G401.6 (cell line): ENCODE results near the gene SCAMP4.

Experiments used
- FAIRE-seq: peaks from 2 replicates; lab custom pipeline; 2012; peaks lifted over from hg19 to GRCh38; lab: Jason Lieb, UNC

Gene SCAMP4

DNA sequence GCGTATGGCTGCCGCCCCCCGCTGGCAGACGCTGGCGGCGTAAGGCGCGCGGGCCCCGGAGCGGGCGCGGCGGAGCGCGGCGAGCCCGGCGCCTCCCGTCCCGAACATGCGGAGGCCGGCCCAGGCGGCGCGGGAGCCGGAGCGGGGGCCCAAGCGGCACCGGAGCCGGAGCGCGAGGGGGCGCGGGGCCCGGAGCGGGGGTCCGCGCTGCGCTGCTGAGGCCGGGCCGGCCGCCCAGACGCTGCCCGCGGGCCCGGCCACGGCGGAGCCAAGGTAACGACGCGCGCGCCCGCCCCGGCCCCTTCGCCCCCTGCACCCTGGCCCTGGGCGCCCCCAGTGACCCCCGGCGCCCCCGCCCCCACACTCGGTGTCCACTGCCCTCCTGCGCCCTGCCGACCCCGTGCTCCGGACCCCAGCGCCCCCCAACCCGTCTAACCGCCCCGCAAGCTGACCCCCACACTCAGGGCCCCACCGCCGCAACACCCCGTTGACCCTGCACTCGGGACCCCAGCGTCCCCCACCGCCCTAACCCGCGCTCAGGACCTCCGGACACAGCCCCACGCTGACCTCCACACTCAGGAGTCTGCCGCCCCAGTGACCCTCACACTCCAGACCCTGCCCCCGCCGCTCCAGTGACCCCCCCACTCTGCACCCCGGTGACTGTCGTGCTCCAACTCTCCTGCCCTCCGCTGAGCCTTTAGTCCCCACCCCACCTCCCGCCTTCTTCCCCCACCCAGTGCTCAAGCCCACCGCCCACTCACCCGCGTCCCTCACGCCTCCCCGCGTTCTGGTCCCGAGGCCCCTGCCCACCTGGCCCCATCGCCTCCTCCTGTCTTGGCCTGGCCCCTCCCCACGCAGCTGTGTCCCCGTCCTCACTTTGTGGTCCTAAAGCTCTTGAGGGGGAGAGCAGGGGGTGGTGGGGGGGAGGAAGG lies 36.2 kb downstream of the SCAMP4 start, which contains the start of gene CSNK1G2:
Gene CSNK1G2, plus strand, starts transcription at position 27 of the 932 bp plus-strand sequence. CDS start 28,601 bp downstream, outside the sequence.
- FAIRE-seq, result no peak

DNA sequence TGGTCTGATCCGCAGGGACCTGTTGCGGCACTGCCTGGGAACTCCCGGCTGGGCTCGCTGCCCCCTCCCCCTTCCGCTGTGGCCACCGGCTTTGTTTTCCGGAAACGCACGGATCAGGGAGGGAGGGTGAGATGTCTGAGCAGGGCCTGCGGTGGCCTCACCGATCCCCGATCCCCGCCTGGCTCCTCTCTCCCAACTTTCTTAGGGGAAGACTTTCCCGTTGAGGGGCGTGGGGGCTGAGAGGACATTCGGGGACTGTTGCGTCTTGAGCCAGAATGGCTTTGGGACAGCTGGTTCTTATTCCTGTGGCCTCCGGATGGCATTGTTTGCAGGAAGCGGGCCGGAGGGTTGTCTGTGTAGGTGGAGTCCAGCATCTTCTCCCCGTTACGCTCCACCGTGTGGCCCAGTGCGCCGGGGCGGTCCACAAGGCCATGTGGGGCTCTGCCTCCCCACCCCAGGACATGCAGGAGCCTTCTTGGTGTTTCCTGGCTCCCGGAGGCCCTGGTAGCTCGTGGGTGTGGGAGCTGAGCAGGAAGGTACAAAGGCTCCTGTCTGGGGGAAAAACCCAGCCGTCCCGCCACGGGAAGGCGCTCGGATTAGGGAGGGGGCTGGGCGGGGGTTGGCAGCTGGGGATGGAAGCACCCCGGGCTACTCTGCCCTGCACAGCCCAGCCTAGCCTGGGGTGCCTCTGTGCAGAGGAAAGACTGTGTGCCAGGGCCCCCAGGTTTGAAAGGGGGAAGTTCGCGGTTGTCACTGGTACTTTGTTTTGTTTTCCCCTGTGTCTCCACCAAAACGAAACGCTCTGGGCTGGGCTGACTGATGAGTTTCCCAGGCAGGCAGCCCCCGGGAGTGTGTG lies 37.1 kb downstream of the SCAMP4 start:
- no peak for FAIRE-seq

DNA sequence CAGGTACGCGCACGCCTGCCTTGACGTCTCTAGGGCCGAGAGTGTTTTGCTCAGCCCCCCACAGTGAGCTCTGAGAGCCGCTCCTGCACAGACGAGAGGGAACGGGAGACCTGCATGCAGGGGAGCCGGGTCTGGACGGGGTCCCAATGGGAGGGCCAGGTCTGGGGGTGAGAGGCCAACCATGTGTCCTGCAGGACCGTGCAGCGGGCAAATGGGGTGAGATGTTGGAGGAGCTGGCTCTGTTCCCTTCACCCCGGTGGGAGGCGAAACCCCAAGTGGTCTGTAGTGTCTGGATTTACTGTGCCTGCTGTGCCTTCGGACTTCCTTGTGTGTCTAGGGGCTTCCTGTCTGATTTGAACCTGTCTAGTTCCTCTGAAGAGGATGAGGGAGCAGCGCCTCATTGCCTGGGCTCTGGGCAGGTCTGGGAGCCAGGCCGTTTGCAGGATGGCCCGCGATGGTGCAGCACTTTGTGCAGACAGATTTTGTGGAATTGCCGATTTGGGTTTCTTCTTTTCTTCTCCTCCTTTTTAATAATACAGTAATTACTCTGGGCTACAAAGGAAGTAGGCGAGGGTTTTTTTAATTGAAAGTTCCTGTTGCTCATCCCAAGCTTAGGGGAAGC lies 37.8 kb downstream of the SCAMP4 start:
- FAIRE-seq, result no peak

DNA sequence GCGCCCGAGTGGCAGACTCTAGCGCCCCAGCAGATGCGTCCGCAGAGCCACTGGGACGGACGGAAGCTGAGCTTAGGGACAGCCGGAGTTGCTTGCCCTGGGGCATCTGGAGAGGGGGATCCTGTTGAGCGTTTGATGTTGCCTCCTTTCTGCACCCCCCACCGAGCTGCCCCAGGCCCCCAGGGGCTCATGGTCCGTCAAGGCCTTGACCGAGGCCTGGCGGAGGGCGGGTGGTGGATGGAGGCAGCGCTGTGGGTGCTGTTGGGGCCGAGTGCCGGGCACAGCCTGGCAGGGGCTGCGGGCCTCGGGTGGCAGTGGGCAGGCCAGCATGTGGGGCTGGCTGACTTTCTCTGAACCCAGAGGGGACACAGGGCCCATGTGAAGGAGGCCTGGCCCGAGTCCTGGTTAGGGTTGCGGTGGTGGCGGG lies 38.5 kb downstream of the SCAMP4 start:
- no peak for FAIRE-seq

DNA sequence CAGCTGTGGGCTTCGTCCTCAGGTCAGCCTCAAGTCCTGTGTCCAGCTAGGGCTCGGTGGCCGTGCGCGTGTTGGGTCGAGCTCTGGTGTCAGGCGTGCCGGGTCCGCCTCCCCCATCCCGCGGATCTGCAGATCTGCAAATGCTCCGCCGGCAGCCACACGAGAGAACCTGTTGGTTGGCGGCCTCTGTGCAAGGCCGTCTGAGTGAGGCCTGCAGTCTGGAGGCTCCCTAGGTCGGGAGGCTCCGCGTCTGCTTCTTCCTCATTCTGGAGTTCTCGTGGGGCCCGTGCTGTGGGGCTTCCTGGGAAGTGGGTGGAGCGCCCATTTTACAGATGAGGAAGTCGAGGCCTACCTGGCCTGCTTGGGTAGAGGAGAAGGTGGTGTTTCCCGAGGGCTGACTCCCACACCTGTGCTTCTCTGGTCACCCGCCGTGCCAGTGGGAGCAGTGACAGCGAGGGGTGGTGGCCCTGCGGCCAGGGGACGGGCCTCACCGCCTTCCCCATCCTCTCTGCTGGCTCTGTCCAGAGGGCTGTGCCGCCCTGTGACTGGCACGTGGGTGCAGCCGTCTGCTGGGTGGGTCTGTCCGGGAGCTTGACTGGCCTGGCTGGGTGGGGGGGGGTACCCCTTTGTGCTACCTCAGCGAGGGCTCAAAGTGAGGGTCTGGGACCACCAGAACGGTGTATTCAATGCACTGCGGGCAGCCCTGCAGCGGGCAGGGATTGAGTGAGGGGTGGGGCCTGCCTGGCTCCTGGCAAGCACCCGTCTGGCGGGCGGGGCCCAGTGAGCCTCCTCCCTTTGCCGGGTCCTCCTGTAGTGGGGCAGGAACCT lies 39.1 kb downstream of the SCAMP4 start:
- FAIRE-seq, result no peak

DNA sequence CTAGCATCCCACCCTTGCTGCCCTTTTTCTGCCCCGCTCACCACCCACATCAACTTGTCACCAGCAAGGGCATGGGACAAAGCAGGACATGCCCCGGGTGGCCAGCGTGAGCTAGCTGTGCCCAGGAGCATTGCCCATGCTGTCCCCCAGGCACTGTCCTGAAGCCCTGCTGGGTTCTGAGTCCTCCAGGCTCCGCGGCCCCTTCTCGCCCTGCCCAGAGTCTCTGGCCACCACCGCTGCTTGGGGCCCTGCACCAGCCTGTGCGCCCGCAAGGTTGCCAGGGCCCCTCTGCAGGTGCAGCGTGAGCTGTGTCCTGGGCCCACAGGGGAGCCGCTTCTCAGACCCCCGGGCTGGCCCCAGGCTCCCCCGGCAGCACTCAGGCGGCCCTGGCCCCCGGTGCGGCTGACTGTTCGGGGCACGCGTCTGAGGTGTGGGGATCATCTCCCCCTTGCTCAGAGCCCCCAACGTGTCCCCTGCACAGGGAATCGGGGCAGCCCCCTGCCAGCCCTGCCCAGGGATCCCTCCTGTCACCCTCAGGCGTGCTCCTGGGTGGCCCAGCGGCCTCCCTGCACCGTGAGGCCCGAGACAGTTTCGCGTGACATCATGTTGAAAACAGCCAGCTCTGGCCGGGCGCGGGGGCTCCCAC lies 39.8 kb downstream of the SCAMP4 start:
- no peak for FAIRE-seq

DNA sequence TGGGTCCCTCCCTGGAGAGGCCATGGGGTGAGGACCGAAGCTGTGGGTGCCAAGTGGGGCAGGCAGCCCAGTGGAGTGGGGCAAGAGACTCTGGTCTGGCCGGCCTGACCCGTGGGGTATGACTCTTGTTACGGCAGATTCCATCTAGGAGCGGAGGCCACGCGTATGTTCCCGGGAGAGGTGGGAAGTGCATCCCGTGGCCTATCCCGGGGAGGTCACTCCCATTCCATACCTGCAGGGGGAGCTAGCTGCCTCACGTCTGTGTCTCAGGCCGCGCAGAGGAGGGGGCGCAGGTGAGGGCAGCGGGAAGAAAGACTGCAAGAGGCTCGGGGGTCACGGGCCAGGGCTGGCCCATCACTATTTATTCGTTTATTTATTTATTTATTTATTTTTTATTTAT lies 40.7 kb downstream of the SCAMP4 start:
- no peak for FAIRE-seq

DNA sequence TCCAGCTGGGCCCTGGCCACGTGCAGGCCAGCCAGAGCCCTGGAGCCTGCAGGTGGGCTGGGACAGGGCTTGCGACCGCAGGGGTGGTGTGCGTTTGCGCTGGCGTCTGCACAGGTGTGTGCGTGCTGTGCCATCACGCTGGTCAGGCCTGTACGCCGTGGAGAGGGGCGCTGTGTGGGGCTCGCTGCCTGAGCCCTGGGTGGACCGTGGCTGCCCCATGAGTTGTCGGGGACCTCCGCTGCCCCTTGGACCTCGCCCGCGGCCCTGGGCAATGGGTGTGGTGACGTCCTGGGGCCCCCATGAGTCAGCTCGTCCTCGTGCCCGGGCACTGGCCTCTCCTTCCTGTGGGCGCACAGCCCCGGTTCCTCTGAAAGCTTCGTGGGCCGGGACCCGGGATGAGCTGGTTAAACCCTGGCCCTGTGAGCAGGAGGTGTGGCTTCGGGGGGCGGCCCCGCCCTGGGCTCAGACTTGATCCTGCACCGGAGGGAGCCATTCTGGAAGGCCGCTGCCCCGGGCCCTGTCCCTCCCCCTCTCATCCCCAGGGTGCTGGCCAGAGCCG lies 42.5 kb downstream of the SCAMP4 start:
- no peak for FAIRE-seq

DNA sequence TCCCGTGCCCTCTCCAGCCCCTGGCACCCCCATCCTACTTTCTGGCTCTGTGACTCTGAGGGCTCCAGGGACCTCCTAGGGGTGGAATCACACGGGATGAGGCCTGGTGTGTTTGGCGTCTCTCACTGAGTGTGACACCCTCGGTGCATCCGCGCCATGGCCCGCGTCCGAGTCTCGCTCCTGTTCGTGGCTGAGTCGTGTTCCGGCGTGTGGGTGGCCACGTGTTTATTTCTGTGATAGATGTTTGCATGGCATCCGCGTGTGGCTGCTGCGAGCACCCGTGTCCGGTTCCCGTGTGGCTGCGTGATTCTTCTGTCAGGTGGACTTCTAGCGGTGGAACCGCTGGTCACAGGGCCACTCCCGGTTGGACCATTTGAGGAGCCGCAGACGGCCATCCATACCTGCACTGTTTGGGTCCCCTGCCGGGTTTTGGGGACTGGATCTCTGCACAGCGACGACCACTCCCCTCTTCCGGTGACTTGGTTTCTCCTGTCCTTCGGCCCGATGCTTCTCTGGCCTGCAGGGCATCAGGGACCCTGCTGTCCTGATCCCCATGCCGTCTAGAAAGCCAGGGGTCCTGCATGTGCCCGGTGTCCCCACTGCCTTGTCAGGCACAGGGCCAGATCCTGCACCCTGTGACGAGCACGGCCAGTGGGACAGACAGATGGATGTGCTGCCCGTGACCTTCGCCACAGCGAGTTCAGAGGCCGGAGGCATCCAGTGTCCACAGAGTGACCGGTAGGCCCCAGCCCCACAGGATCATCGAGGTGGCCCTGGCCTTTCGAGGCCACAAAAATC lies 44.3 kb downstream of the SCAMP4 start:
- no peak for FAIRE-seq

DNA sequence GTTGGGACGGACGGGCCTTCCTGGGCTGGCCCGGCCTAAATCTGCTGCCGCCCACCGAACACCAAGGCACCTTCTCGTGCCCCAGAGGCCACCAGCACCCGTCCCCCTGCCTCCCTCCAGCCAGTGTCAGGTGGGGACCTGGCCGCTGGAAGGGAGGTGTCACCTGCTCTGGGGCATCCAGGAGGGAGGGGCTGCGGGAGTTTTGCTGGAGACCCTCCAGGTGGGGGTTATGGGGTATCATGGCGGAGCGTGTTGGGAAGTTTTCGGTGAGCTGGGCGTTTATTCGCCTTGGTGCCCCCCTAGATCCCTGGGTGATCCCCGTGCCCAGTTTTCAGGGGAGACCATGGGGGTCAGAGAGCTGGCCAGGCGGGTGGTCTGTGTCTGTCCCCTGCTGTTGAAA lies 45.4 kb downstream of the SCAMP4 start:
- no peak for FAIRE-seq

DNA sequence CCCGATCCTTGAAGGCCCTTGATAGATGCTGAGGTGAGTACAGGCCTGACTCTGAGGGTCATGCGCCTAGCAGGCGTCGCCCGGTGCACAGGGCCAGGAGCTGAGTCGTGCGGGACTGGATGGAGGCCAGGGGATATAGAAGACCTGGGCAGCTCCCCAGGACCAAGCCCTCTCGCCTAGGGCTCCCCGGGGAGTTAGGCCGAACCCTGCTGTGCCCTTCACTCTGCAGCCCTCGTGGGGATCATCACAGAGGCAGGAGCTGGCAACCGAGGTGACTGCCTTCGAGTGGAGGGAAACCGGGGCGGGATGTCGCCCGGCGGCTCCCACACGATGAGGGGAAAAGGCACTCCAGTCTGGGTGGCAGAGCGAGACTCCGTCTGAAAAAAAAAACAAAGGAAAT lies 47.4 kb downstream of the SCAMP4 start:
- no peak for FAIRE-seq

DNA sequence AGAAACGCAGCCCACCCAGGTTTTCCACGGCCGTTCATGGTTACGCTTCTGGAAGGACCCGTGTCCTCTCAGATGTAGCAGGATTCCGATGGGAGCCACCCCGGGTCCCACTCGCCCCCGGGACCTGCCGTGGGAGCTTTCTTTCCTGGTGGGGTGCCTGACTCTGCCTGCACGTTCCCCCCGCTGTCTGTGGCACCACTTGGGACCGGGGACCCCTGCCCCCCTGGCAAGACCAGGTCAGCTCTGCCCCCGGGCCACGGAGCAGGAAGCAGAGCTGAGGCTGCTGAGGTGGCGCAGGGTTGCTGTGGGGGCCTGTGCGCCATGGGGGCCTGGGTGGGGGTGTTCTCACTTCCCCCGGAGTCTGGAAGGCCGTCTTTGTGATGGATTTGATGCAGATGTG lies 47.8 kb downstream of the SCAMP4 start:
- no peak for FAIRE-seq

DNA sequence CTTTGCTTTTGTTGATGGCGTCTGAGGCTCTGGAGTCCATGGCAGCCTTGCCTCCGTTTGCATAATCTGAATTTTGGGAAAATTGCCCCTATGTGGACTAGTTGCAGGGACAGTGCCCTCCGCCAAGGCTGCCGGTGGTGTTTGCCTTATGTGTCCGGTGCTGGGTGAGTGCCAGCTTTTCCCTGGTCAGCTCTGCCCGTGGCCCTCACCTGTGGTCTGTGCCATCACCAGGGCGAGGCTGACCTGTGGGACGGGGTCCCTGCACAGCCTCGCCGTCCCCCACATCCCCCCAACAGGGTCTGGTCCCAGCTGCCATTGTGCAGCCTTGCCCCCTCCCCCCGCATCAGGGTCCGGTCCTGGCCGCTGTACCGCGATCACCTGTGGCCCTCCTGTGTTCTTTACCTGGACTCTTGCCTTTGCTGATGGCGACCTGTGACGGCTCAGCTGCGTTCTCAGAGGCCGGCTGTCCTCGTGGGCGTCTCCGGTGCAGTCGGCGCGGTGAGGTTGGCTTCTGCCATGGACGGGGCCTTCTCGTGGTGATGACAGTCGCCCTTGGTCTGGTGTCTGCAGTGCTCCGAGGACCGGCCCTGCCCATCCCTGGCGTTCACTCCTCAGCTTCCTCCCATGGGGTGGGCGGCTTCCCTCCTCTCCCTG lies 48.4 kb downstream of the SCAMP4 start:
- FAIRE-seq, result no peak

DNA sequence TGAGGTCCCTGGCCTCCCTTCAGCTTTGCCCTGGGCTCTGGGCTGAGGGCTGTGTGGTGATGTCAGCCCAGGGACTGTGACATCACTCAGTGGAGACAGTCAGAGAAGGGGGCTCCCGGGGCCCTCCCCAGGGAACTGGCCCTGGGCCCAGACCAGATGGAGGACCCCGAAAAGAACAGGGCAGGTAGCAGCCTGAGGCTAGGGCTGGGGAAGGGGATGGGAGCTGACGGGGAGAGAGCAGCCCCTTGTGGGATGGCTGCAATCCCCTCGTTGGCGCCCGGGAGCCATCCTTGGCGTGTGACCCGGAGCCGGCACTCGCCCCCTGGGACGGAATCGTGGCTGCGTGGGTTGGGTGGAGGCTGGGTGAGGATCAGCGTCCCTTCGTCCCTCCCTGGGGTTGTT lies 49.3 kb downstream of the SCAMP4 start:
- no peak for FAIRE-seq

DNA sequence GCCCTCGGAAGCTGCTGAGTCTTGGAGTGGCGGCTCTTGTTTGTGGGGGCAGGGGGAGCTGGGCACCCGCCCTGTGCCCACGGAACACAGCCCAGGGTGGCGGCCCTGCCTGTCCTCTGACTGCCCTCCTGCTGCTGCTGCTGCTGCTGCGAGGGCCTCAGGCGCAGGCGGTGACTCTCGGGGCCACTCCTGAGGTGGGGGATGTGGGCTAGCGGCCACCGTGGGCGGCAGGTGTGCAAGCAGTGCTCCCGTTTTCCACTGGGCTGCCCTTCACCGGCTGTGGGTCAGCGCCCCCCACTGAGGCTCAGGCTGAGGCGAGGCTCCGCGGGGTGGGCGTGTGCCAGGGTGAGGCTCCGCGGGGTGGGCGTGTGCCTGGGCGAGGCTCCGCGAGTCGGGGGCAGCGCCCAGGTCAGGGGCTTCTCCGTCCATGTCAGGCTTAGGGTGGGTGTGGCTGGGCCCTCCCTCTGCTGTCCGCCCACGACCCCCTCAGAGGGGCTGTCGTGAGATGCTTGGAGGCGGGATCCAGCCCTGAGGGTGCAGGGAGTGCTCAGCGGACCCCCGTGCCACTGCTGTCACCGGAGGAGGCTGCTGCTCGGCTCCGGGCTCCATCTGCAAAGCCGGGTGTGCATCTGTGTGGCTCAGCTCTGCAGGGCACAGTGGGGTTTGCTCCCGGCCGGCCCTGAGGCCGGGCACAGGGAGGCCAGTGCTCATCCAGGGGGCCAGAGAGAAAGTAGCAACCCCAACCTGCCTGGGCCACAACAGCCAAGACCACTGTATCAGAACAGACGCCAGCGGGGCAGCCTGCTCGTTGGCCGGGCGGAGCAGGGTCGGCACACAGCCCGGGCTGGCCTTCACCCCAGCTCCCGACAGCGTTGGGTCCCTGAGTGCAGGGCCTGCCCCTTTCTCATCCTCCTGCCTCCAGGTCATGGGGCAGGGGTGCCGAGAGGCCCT lies 50.2 kb downstream of the SCAMP4 start:
- FAIRE-seq, result no peak

DNA sequence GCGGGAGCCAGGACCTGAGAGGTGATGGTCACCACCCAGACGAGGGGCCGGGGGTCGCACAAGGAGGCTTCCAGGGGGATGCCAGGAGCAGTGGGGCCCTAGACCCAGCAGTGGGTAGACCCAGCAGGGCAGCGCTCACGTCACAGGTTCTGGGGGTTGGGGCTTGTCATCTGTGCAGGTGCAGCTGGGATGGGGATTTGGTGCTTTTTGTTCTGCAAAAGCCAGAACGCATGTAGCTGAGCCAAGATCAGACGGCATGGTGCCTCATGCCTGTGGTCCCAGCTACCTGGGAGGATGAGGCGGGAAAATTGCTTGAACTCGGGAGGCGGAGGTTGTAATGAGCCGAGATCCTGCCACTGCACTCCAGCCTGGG lies 50.9 kb downstream of the SCAMP4 start:
- no peak for FAIRE-seq

DNA sequence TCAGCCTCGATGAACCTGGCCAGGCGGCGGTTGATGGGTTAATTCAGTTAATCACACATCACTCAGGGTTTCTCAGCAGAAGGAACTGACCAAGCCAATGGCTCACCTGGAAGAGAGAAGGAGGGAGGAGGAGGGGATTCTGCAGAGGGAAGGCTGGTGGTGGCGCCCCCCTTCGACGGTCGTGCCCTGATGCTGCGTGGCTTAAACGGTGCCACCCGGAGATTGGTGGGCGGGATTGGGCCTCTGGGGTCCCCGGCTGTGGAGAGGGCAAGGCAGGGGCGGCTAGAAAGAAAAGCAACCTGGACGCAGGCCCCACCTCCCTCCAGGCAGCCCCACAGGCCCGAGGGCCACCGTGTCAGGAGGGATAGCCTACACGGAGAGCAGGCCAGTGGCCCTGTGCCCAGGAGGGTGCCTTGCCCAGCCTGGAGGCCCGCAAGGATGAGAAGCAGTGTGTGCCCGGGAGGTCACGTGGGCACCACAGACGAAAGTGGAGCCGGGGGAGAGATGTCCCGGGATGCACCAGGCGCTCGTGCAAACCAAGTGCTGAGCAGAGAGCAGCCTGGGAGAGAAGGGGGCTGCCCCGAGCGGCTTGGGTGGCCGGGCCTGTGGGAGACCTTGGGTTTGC lies 51.8 kb downstream of the SCAMP4 start:
- no peak for FAIRE-seq
